ENCODE data around the gene SRXN1. TPM values are rescaled to one million over a fixed set of nuclear protein-coding genes. Genes with fewer than 3 reads are reported as not detected.

The SRXN1 gene
- total and polyA plus RNA-seq, 4 experiments from 2014 or later, result 6.9 to 17.2 (median 8.9) TPM

DNA sequence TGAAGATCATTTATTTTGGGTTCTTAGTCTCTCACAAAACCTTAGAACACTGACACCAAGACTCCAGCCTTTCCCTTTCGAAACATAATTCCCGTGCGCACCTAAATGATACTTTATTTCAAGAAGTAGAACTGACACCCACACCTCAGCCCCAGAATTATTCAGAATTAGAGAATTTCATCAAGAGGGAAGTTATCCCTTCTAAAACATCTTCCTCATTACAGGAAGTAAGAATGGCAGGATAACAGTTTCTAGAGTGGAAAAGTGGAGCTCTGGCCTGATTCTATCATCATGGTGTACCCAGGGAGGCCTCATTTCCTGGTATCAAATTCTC lies 1.4 kb upstream of the SRXN1 start:
- Mint-ChIP-seq H3K4me3 (peak overlapping the region; percentile 68 to 90 (median 86)), H3K9me3 (no peaks in the 10 kb centered on the region), H3K27me3 (peaks cover 4 to 13% of the 10 kb centered on the region in 2 donors), H3K27ac (peak overlapping the region in 6 of 7 donors; percentile 15 to 87 (median 66)), H3K36me3 (peaks cover 0 to 6% of the 10 kb centered on the region in 2 donors), H3K4me1 (peaks cover 22 to 45% (median 33%) of the 10 kb centered on the region in 4 donors)
- ChIA-PET CTCF (ENCODE audit: partially characterized antibody) (interaction anchor here (1.0 to 2.8 kb wide), 4 partner anchors 9 to 13 kb away, joined by 3 to 20 read pairs (median 3); no protein-coding TSS in a partner anchor), POLR2A (ENCODE audit: partially characterized antibody) (no interaction called here)
- Histone ChIP-seq H3K4me1 (ENCODE audit: insufficient read depth, low read length) (peaks cover 28% of the 10 kb centered on the region), H3K27me3 (ENCODE audit: insufficient read depth, low read length) (no peaks in the 10 kb centered on the region), H3K36me3 (ENCODE audit: insufficient read depth, low read length) (no peaks in the 10 kb centered on the region), H3K9me3 (ENCODE audit: control insufficient read depth in 1 of 2, low read length in 2 of 2) (no peaks in the 10 kb centered on the region), H3K4me3 (ENCODE audit: low read length in 2 of 2) (no peak overlapping the region), H3K27ac (ENCODE audit: low read depth, low read length) (no peak overlapping the region)
- intact Hi-C loops (cut with micrococcal nuclease), result no loop called here
- DNase-seq, result no peak

DNA sequence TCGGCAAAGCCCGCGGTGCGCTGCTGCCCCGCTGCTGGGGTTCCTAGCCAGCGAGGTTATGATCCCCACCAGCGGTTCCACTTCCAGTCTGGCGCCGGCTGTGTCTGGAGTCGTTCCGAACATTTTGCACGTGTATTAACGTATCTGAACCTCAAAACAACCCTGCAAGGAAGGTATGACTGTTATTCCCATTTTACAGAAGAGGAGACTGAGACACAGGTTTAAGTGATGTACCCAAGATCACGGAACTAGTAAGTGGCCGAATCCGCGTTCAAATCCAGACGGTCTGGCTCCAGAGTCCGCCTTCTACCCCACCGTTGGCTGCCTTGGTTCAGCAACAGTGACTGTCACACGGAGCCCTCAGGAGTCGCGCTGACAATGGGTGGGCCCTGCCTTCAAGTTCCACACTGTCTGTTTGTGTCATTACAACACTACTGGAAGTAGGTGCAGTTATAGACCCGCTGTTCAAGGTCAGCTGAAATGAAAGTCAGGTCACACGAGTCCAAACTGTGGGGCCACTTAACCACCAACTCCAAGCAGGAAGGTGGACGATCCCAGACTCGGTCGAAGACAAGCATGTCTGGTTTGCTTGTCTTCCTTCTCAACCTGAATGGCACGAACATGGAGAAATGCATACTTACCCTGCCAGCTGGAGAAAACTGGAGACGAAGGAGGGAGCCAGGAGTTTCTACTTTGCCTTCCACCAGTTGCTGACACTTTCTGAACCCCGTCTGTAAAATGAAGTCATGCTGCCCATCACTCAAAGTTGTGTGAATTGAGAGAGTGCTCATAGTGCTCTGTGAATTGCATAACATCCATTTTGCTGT lies 803 bp upstream of the SRXN1 start:
- H3K9me3 Mint-ChIP-seq, result no peaks in the 10 kb centered on the region
- Histone ChIP-seq H3K27ac (ENCODE audit: low read depth, low read length) (peak overlapping the region; percentile 50), H3K4me3 (ENCODE audit: low read length in 2 of 2) (peak overlapping the region in 1 of 2 donors; percentile 57), H3K36me3 (ENCODE audit: insufficient read depth, low read length) (no peaks in the 10 kb centered on the region), H3K4me1 (ENCODE audit: insufficient read depth, low read length) (peaks cover 28% of the 10 kb centered on the region), H3K27me3 (ENCODE audit: insufficient read depth, low read length) (no peaks in the 10 kb centered on the region), H3K9me3 (ENCODE audit: control insufficient read depth in 1 of 2, low read length in 2 of 2) (no peaks in the 10 kb centered on the region)
- peak overlapping the region; percentile 24 to 89 (median 70) for H3K27ac Mint-ChIP-seq
- POLR2A ChIA-PET (ENCODE audit: partially characterized antibody), result no interaction called here
- H3K4me3 Mint-ChIP-seq, result peak overlapping the region; percentile 82 to 90 (median 86)
- peaks cover 22 to 45% (median 33%) of the 10 kb centered on the region in 4 donors for H3K4me1 Mint-ChIP-seq
- CTCF ChIA-PET (ENCODE audit: partially characterized antibody), result interaction anchor here (1.0 kb wide), 1 partner anchor 13 kb away, joined by 3 read pairs; no protein-coding TSS in a partner anchor
- peaks cover 4 to 9% of the 10 kb centered on the region in 2 donors for H3K27me3 Mint-ChIP-seq
- peaks cover under 1 to 9% of the 10 kb centered on the region in 2 donors for H3K36me3 Mint-ChIP-seq
- peak in 1 of 5 donors; percentile 5 for DNase-seq
- intact Hi-C loops (cut with micrococcal nuclease), result loop anchor here (2.0 kb wide), 1 partner anchor 13 kb away; no protein-coding TSS in a partner anchor

DNA sequence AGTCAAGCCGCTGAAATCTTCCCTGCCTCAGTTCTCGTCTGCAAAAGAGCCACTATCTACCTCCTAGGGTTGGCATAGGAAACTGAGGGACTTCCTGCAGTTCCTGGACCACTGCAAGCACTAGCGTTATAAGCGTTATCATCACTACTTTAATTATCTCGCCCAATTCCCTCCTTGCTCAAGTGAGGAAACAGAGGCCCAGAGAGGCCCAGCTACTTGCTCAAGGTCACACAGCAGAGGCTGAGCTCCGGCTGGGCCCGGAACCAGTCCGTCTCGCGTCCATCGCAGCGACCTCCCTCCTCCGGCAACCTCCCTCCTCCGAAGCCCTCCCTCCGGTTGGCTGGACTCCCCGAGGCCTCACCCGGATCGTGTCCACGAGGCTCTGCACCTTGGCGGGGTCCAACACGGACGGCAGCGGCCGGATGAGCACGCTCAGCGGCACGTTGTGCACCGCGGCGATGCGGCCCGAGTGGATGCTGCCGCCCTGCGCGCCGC lies 338 bp downstream of the SRXN1 start:
- Mint-ChIP-seq H3K4me3 (peak overlapping the region; percentile 66 to 89 (median 84)), H3K27ac (peak overlapping the region; percentile 65 to 92 (median 86)), H3K4me1 (peaks cover 22 to 45% (median 33%) of the 10 kb centered on the region in 4 donors), H3K9me3 (peaks cover 0 to 3% (median 0%) of the 10 kb centered on the region in 8 donors), H3K36me3 (peaks cover 12 to 20% of the 10 kb centered on the region in 2 donors), H3K27me3 (no peaks in the 10 kb centered on the region)
- Histone ChIP-seq H3K36me3 (ENCODE audit: insufficient read depth, low read length) (peaks cover 5% of the 10 kb centered on the region), H3K4me3 (ENCODE audit: low read length in 2 of 2) (peak overlapping the region; percentile 17 to 57), H3K27me3 (ENCODE audit: insufficient read depth, low read length) (no peaks in the 10 kb centered on the region), H3K4me1 (ENCODE audit: insufficient read depth, low read length) (peaks cover 28% of the 10 kb centered on the region), H3K9me3 (ENCODE audit: control insufficient read depth in 1 of 2, low read length in 2 of 2) (no peaks in the 10 kb centered on the region), H3K27ac (ENCODE audit: low read depth, low read length) (peak overlapping the region; percentile 50)
- CTCF ChIA-PET (ENCODE audit: partially characterized antibody), result interaction anchor here (0.6 to 1.8 kb wide), 5 partner anchors 11 to 109 kb away, joined by 3 to 6 read pairs (median 4); partner anchors contain the start of gene CSNK2A1
- POLR2A ChIA-PET (ENCODE audit: partially characterized antibody), result interaction anchor here (0.6 kb wide), 1 partner anchor 110 kb away, joined by 4 read pairs; no protein-coding TSS in a partner anchor
- intact Hi-C loops (cut with micrococcal nuclease), result loop anchor here (2.0 kb wide), 1 partner anchor 14 kb away; no protein-coding TSS in a partner anchor
- peak in 1 of 5 donors; percentile 3 for DNase-seq

DNA sequence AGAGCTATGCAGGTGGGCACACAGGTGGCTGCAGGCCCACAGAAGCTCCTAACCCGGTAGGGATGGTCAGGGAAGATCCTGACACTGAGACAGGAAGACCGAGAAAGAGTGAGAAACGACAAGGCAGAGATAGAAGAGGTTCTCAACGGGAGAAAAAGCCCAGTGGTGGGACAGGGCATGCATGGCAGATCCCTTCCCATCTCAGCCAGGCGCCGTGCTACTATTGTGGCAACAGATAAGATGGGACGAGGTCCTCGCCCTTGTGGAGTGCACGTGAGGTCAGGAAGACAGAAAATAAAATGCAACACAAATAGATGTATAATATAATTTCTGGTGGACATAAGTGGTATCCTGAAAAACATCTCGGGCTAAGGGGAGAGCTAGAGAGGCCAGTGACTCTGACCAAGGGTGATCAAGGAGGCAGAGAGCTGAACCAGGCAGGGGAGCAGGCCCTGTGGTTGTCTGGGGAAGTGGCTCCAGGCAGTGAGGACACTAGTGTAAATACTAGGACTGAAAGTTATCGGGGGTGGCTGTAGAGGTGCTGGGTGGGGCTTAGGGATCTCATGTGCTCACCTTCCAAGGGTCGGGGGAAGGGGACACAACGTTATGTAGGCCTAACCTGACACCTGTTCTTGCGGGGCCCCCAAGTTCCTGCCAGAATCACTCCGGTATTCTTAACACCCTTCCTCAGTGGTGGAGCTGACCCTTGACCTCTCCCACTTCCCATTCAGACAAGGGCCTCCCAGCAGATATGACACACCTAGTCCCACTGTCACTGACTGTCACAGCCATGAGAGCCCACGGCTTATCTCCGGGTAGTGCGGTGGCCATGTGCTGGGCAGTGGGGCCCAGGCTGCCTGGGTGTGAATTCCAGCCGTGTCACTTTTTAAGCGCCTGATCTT lies 1.0 kb downstream of the SRXN1 start:
- Mint-ChIP-seq H3K27ac (peak overlapping the region; percentile 65 to 92 (median 86)), H3K4me3 (peak overlapping the region; percentile 66 to 89 (median 84)), H3K27me3 (no peaks in the 10 kb centered on the region), H3K9me3 (peaks cover 0 to 3% (median 0%) of the 10 kb centered on the region in 8 donors), H3K4me1 (peaks cover 22 to 45% (median 33%) of the 10 kb centered on the region in 4 donors), H3K36me3 (peaks cover 13 to 22% of the 10 kb centered on the region in 2 donors)
- intact Hi-C loops (cut with micrococcal nuclease), result loop anchor here (2.0 kb wide), 1 partner anchor 15 kb away; no protein-coding TSS in a partner anchor
- H3K4me3 ChIP-seq (ENCODE audit: low read length in 2 of 2), result peak overlapping the region in 1 of 2 donors; percentile 57
- H3K36me3 ChIP-seq (ENCODE audit: insufficient read depth, low read length), result peaks cover 5% of the 10 kb centered on the region
- H3K9me3 ChIP-seq (ENCODE audit: control insufficient read depth in 1 of 2, low read length in 2 of 2), result no peaks in the 10 kb centered on the region
- H3K27ac ChIP-seq (ENCODE audit: low read depth, low read length), result peak overlapping the region; percentile 50
- no peaks in the 10 kb centered on the region for H3K27me3 ChIP-seq (ENCODE audit: insufficient read depth, low read length)
- no peak for DNase-seq
- peaks cover 28% of the 10 kb centered on the region for H3K4me1 ChIP-seq (ENCODE audit: insufficient read depth, low read length)
- POLR2A ChIA-PET (ENCODE audit: partially characterized antibody), result interaction anchor here (0.6 kb wide), 1 partner anchor 109 kb away, joined by 4 read pairs; no protein-coding TSS in a partner anchor
- CTCF ChIA-PET (ENCODE audit: partially characterized antibody), result interaction anchor here (0.6 to 1.8 kb wide), 5 partner anchors 11 to 108 kb away, joined by 3 to 6 read pairs (median 4); partner anchors contain the start of gene CSNK2A1

DNA sequence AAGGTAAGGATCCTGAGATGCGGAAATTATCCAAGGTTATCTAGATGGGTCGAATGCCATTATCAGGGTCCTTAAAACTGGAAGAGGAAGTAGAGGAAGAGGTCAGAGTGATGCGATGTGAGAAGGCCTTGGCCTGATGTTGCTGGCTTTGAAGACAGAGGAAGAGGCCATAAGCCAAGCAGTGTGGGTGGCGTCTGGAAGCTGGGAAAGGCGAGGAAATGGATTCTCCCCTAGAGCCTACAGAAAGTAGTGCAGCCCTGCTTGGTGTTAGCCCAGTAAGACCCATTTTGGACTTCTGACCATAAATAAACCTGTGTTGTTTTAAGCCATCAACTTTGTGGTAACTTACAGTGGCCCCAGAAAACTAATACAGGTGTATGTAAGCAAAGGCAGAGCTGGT lies 2.0 kb downstream of the SRXN1 start:
- Mint-ChIP-seq H3K4me1 (peaks cover 22 to 45% (median 34%) of the 10 kb centered on the region in 4 donors), H3K36me3 (peaks cover 13 to 22% of the 10 kb centered on the region in 2 donors), H3K27ac (peak overlapping the region in 4 of 7 donors; percentile 15 to 81 (median 45)), H3K27me3 (no peaks in the 10 kb centered on the region), H3K9me3 (peaks cover 0 to 3% (median 0%) of the 10 kb centered on the region in 8 donors), H3K4me3 (peak overlapping the region; percentile 14 to 87 (median 56))
- Histone ChIP-seq H3K36me3 (ENCODE audit: insufficient read depth, low read length) (peaks cover 5% of the 10 kb centered on the region), H3K9me3 (ENCODE audit: control insufficient read depth in 1 of 2, low read length in 2 of 2) (no peaks in the 10 kb centered on the region), H3K4me1 (ENCODE audit: insufficient read depth, low read length) (peaks cover 29% of the 10 kb centered on the region), H3K4me3 (ENCODE audit: low read length in 2 of 2) (no peak overlapping the region), H3K27me3 (ENCODE audit: insufficient read depth, low read length) (no peaks in the 10 kb centered on the region), H3K27ac (ENCODE audit: low read depth, low read length) (no peak overlapping the region)
- CTCF ChIA-PET (ENCODE audit: partially characterized antibody), result interaction anchor here (1.8 kb wide), 1 partner anchor 20 kb away, joined by 4 read pairs; no protein-coding TSS in a partner anchor
- intact Hi-C loops (cut with micrococcal nuclease), result no loop called here
- POLR2A ChIA-PET (ENCODE audit: partially characterized antibody), result no interaction called here
- DNase-seq, result no peak

DNA sequence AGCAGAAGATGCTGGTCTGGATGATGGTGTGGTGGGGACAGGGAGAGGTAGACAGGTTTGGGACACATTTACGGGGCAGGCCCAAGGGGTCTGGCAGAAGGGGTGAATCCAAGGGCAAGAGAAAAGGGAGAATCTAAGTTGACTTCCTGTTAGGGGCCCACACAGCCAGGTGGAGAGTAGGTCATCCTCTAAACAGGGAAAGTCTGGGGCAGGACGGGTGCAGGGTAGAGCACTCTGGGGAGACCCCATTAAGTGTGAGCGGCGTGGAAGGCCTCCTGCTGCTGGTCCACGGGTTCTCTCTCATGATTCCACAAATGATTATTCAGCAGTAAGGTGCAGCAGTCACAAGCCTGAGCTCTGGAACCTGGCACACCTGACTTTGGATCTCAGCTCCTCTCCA lies 2.7 kb downstream of the SRXN1 start:
- Mint-ChIP-seq H3K27ac (peak overlapping the region in 2 of 7 donors; percentile 28 to 37), H3K9me3 (peaks cover 0 to 3% (median 0%) of the 10 kb centered on the region in 8 donors), H3K27me3 (no peaks in the 10 kb centered on the region), H3K4me3 (peak overlapping the region in 3 of 8 donors; percentile 43 to 58 (median 53)), H3K4me1 (peaks cover 24 to 48% (median 40%) of the 10 kb centered on the region in 4 donors), H3K36me3 (peaks cover 13 to 22% of the 10 kb centered on the region in 2 donors)
- Histone ChIP-seq H3K9me3 (ENCODE audit: control insufficient read depth in 1 of 2, low read length in 2 of 2) (no peaks in the 10 kb centered on the region), H3K4me3 (ENCODE audit: low read length in 2 of 2) (no peak overlapping the region), H3K4me1 (ENCODE audit: insufficient read depth, low read length) (peaks cover 36% of the 10 kb centered on the region), H3K36me3 (ENCODE audit: insufficient read depth, low read length) (peaks cover 5% of the 10 kb centered on the region), H3K27ac (ENCODE audit: low read depth, low read length) (no peak overlapping the region), H3K27me3 (ENCODE audit: insufficient read depth, low read length) (no peaks in the 10 kb centered on the region)
- no peak for DNase-seq
- intact Hi-C loops (cut with micrococcal nuclease), result no loop called here
- CTCF ChIA-PET (ENCODE audit: partially characterized antibody), result no interaction called here
- POLR2A ChIA-PET (ENCODE audit: partially characterized antibody), result no interaction called here

All from CD4-positive, alpha-beta memory T cell (primary cell).